Measurements from ENCODE around the gene SFXN1.

The SFXN1 gene

GRCh38 chr5:175467983-175468690, 10.2 kb upstream of the SFXN1 start:
- Histone ChIP-seq H3K4me1 (ENCODE audit: control insufficient read depth, insufficient read depth, low read length) (no peaks in the 10 kb centered on the region), H3K9ac (ENCODE audit: low read depth, low read length) (no peak overlapping the region), H3K4me3 (ENCODE audit: low read depth, low read length) (no peak overlapping the region), H3K36me3 (ENCODE audit: control insufficient read depth, insufficient read depth, low read length) (no peaks in the 10 kb centered on the region), H3K9me3 (ENCODE audit: control insufficient read depth, insufficient read depth, low read length) (no peaks in the 10 kb centered on the region), H3K27me3 (ENCODE audit: control insufficient read depth, insufficient read depth, low read length) (no peaks in the 10 kb centered on the region)

- Histone ChIP-seq H3K4me1 (ENCODE audit: control insufficient read depth, insufficient read depth, low read length) (no peaks in the 10 kb centered on the region), H3K4me3 (ENCODE audit: low read depth, low read length) (no peak overlapping the region), H3K9me3 (ENCODE audit: control insufficient read depth, insufficient read depth, low read length) (no peaks in the 10 kb centered on the region), H3K36me3 (ENCODE audit: control insufficient read depth, insufficient read depth, low read length) (no peaks in the 10 kb centered on the region), H3K27me3 (ENCODE audit: control insufficient read depth, insufficient read depth, low read length) (no peaks in the 10 kb centered on the region), H3K9ac (ENCODE audit: low read depth, low read length) (no peak overlapping the region)
These were observed 9.5 kb upstream of the SFXN1 start for GRCh38 chr5:175468892-175469291.

GRCh38 chr5:175469916-175470315, 8.4 kb upstream of the SFXN1 start:
- H3K9me3 ChIP-seq (ENCODE audit: control insufficient read depth, insufficient read depth, low read length), result no peaks in the 10 kb centered on the region
- H3K27me3 ChIP-seq (ENCODE audit: control insufficient read depth, insufficient read depth, low read length), result no peaks in the 10 kb centered on the region
- no peak overlapping the region for H3K4me3 ChIP-seq (ENCODE audit: low read depth, low read length)
- no peaks in the 10 kb centered on the region for H3K4me1 ChIP-seq (ENCODE audit: control insufficient read depth, insufficient read depth, low read length)
- no peaks in the 10 kb centered on the region for H3K36me3 ChIP-seq (ENCODE audit: control insufficient read depth, insufficient read depth, low read length)
- H3K9ac ChIP-seq (ENCODE audit: low read depth, low read length), result no peak overlapping the region

- Histone ChIP-seq H3K27me3 (ENCODE audit: control insufficient read depth, insufficient read depth, low read length) (no peaks in the 10 kb centered on the region), H3K36me3 (ENCODE audit: control insufficient read depth, insufficient read depth, low read length) (no peaks in the 10 kb centered on the region), H3K9me3 (ENCODE audit: control insufficient read depth, insufficient read depth, low read length) (no peaks in the 10 kb centered on the region), H3K4me1 (ENCODE audit: control insufficient read depth, insufficient read depth, low read length) (no peaks in the 10 kb centered on the region), H3K4me3 (ENCODE audit: low read depth, low read length) (no peak overlapping the region), H3K9ac (ENCODE audit: low read depth, low read length) (no peak overlapping the region)
These were observed 7.6 kb upstream of the SFXN1 start for GRCh38 chr5:175470781-175471180.

GRCh38 chr5:175471196-175471595, 7.2 kb upstream of the SFXN1 start:
- Histone ChIP-seq H3K9ac (ENCODE audit: low read depth, low read length) (no peak overlapping the region), H3K4me3 (ENCODE audit: low read depth, low read length) (no peak overlapping the region), H3K36me3 (ENCODE audit: control insufficient read depth, insufficient read depth, low read length) (no peaks in the 10 kb centered on the region), H3K9me3 (ENCODE audit: control insufficient read depth, insufficient read depth, low read length) (no peaks in the 10 kb centered on the region), H3K27me3 (ENCODE audit: control insufficient read depth, insufficient read depth, low read length) (peaks cover 3% of the 10 kb centered on the region), H3K4me1 (ENCODE audit: control insufficient read depth, insufficient read depth, low read length) (no peaks in the 10 kb centered on the region)

GRCh38 chr5:175471628-175472027, 6.7 kb upstream of the SFXN1 start:
- Histone ChIP-seq H3K4me1 (ENCODE audit: control insufficient read depth, insufficient read depth, low read length) (no peaks in the 10 kb centered on the region), H3K36me3 (ENCODE audit: control insufficient read depth, insufficient read depth, low read length) (no peaks in the 10 kb centered on the region), H3K9ac (ENCODE audit: low read depth, low read length) (no peak overlapping the region), H3K4me3 (ENCODE audit: low read depth, low read length) (no peak overlapping the region), H3K27me3 (ENCODE audit: control insufficient read depth, insufficient read depth, low read length) (peaks cover 6% of the 10 kb centered on the region), H3K9me3 (ENCODE audit: control insufficient read depth, insufficient read depth, low read length) (no peaks in the 10 kb centered on the region)

- Histone ChIP-seq H3K9me3 (ENCODE audit: control insufficient read depth, insufficient read depth, low read length) (no peaks in the 10 kb centered on the region), H3K4me3 (ENCODE audit: low read depth, low read length) (no peak overlapping the region), H3K36me3 (ENCODE audit: control insufficient read depth, insufficient read depth, low read length) (no peaks in the 10 kb centered on the region), H3K4me1 (ENCODE audit: control insufficient read depth, insufficient read depth, low read length) (no peaks in the 10 kb centered on the region), H3K27me3 (ENCODE audit: control insufficient read depth, insufficient read depth, low read length) (peaks cover 13% of the 10 kb centered on the region), H3K9ac (ENCODE audit: low read depth, low read length) (no peak overlapping the region)
These were observed 6.0 kb upstream of the SFXN1 start for GRCh38 chr5:175472378-175472777.

- no peak overlapping the region for H3K4me3 ChIP-seq (ENCODE audit: low read depth, low read length)
- peaks cover 20% of the 10 kb centered on the region for H3K27me3 ChIP-seq (ENCODE audit: control insufficient read depth, insufficient read depth, low read length)
- peaks cover 9% of the 10 kb centered on the region for H3K4me1 ChIP-seq (ENCODE audit: control insufficient read depth, insufficient read depth, low read length)
- H3K9me3 ChIP-seq (ENCODE audit: control insufficient read depth, insufficient read depth, low read length), result no peaks in the 10 kb centered on the region
- no peak overlapping the region for H3K9ac ChIP-seq (ENCODE audit: low read depth, low read length)
- no peaks in the 10 kb centered on the region for H3K36me3 ChIP-seq (ENCODE audit: control insufficient read depth, insufficient read depth, low read length)
These were observed 3.1 kb upstream of the SFXN1 start for GRCh38 chr5:175475248-175475647.

- H3K9ac ChIP-seq (ENCODE audit: low read depth, low read length), result no peak overlapping the region
- peaks cover 20% of the 10 kb centered on the region for H3K27me3 ChIP-seq (ENCODE audit: control insufficient read depth, insufficient read depth, low read length)
- no peak overlapping the region for H3K4me3 ChIP-seq (ENCODE audit: low read depth, low read length)
- H3K9me3 ChIP-seq (ENCODE audit: control insufficient read depth, insufficient read depth, low read length), result no peaks in the 10 kb centered on the region
- no peaks in the 10 kb centered on the region for H3K36me3 ChIP-seq (ENCODE audit: control insufficient read depth, insufficient read depth, low read length)
- peaks cover 11% of the 10 kb centered on the region for H3K4me1 ChIP-seq (ENCODE audit: control insufficient read depth, insufficient read depth, low read length)
These were observed 920 bp upstream of the SFXN1 start for GRCh38 chr5:175477440-175477839.

- Histone ChIP-seq H3K4me1 (ENCODE audit: control insufficient read depth, insufficient read depth, low read length) (peaks cover 11% of the 10 kb centered on the region), H3K9ac (ENCODE audit: low read depth, low read length) (no peak overlapping the region), H3K4me3 (ENCODE audit: low read depth, low read length) (peak overlapping the region; percentile 88), H3K36me3 (ENCODE audit: control insufficient read depth, insufficient read depth, low read length) (no peaks in the 10 kb centered on the region), H3K27me3 (ENCODE audit: control insufficient read depth, insufficient read depth, low read length) (peaks cover 20% of the 10 kb centered on the region), H3K9me3 (ENCODE audit: control insufficient read depth, insufficient read depth, low read length) (no peaks in the 10 kb centered on the region)
These were observed 364 bp upstream of the SFXN1 start for GRCh38 chr5:175478008-175478383.

GRCh38 chr5:175479125-175479881, 943 bp downstream of the SFXN1 start:
- Histone ChIP-seq H3K9me3 (ENCODE audit: control insufficient read depth, insufficient read depth, low read length) (no peaks in the 10 kb centered on the region), H3K4me1 (ENCODE audit: control insufficient read depth, insufficient read depth, low read length) (peaks cover 11% of the 10 kb centered on the region), H3K9ac (ENCODE audit: low read depth, low read length) (peak overlapping the region; percentile 74), H3K4me3 (ENCODE audit: low read depth, low read length) (peak overlapping the region; percentile 88), H3K27me3 (ENCODE audit: control insufficient read depth, insufficient read depth, low read length) (peaks cover 20% of the 10 kb centered on the region), H3K36me3 (ENCODE audit: control insufficient read depth, insufficient read depth, low read length) (peaks cover 3% of the 10 kb centered on the region)

- Histone ChIP-seq H3K9me3 (ENCODE audit: control insufficient read depth, insufficient read depth, low read length) (no peaks in the 10 kb centered on the region), H3K4me3 (ENCODE audit: low read depth, low read length) (no peak overlapping the region), H3K4me1 (ENCODE audit: control insufficient read depth, insufficient read depth, low read length) (peaks cover 9% of the 10 kb centered on the region), H3K27me3 (ENCODE audit: control insufficient read depth, insufficient read depth, low read length) (no peaks in the 10 kb centered on the region), H3K36me3 (ENCODE audit: control insufficient read depth, insufficient read depth, low read length) (peaks cover 3% of the 10 kb centered on the region), H3K9ac (ENCODE audit: low read depth, low read length) (no peak overlapping the region)
These were observed 5.0 kb downstream of the SFXN1 start for GRCh38 chr5:175483337-175483736.

All from iPS-15b (cell line).